Measurements from ENCODE around the gene CLEC16A.

Gene CLEC16A

GRCh38 chr16:11080327-11080967 lies 136.1 kb downstream of the CLEC16A start:
- in situ Hi-C loops (cut with HindIII; ENCODE audit: low pct_ligation_motif_present, low pct_unique_long_range_greater_than_20kb, low sequenced_read_pairs): no loop called here
- no peak for DNase-seq

- DNase-seq: no peak
- in situ Hi-C loops (cut with HindIII; ENCODE audit: low pct_ligation_motif_present, low pct_unique_long_range_greater_than_20kb, low sequenced_read_pairs): no loop called here
These were observed 136.8 kb downstream of the CLEC16A start for GRCh38 chr16:11080999-11081630.

GRCh38 chr16:11082108-11082859 lies 137.9 kb downstream of the CLEC16A start:
- DNase-seq: no peak
- in situ Hi-C loops (cut with HindIII; ENCODE audit: low pct_ligation_motif_present, low pct_unique_long_range_greater_than_20kb, low sequenced_read_pairs): no loop called here

- DNase-seq: no peak
- in situ Hi-C loops (cut with HindIII; ENCODE audit: low pct_ligation_motif_present, low pct_unique_long_range_greater_than_20kb, low sequenced_read_pairs): no loop called here
These were observed 138.6 kb downstream of the CLEC16A start for GRCh38 chr16:11082860-11083388.

- peak; percentile 65 for DNase-seq
- in situ Hi-C loops (cut with HindIII; ENCODE audit: low pct_ligation_motif_present, low pct_unique_long_range_greater_than_20kb, low sequenced_read_pairs): no loop called here
These were observed 140.1 kb downstream of the CLEC16A start for GRCh38 chr16:11084484-11084875.

- in situ Hi-C loops (cut with HindIII; ENCODE audit: low pct_ligation_motif_present, low pct_unique_long_range_greater_than_20kb, low sequenced_read_pairs): no loop called here
- no peak for DNase-seq
These were observed 140.6 kb downstream of the CLEC16A start for GRCh38 chr16:11084876-11085485.

- in situ Hi-C loops (cut with HindIII; ENCODE audit: low pct_ligation_motif_present, low pct_unique_long_range_greater_than_20kb, low sequenced_read_pairs): no loop called here
- no peak for DNase-seq
These were observed 141.6 kb downstream of the CLEC16A start for GRCh38 chr16:11085916-11086315.

- no peak for DNase-seq
- in situ Hi-C loops (cut with HindIII; ENCODE audit: low pct_ligation_motif_present, low pct_unique_long_range_greater_than_20kb, low sequenced_read_pairs): no loop called here
These were observed 143.3 kb downstream of the CLEC16A start for GRCh38 chr16:11087691-11088073.

- in situ Hi-C loops (cut with HindIII; ENCODE audit: low pct_ligation_motif_present, low pct_unique_long_range_greater_than_20kb, low sequenced_read_pairs): no loop called here
These were observed 143.8 kb downstream of the CLEC16A start for GRCh38 chr16:11088074-11088730.

GRCh38 chr16:11088831-11089230 lies 144.5 kb downstream of the CLEC16A start:
- in situ Hi-C loops (cut with HindIII; ENCODE audit: low pct_ligation_motif_present, low pct_unique_long_range_greater_than_20kb, low sequenced_read_pairs): no loop called here
- no peak for DNase-seq

More at GRCh38 chr16:11088074-11088730, 143.8 kb downstream of the CLEC16A start:
- DNase-seq: no peak

GRCh38 chr16:11089504-11090124 lies 145.2 kb downstream of the CLEC16A start:
- in situ Hi-C loops (cut with HindIII; ENCODE audit: low pct_ligation_motif_present, low pct_unique_long_range_greater_than_20kb, low sequenced_read_pairs): no loop called here
- DNase-seq: peak; percentile 71

GRCh38 chr16:11090232-11090631 lies 145.9 kb downstream of the CLEC16A start:
- in situ Hi-C loops (cut with HindIII; ENCODE audit: low pct_ligation_motif_present, low pct_unique_long_range_greater_than_20kb, low sequenced_read_pairs): no loop called here
- no peak for DNase-seq

GRCh38 chr16:11091021-11091785 lies 146.8 kb downstream of the CLEC16A start:
- no peak for DNase-seq
- in situ Hi-C loops (cut with HindIII; ENCODE audit: low pct_ligation_motif_present, low pct_unique_long_range_greater_than_20kb, low sequenced_read_pairs): no loop called here

GRCh38 chr16:11092788-11093571 lies 148.6 kb downstream of the CLEC16A start:
- DNase-seq: no peak
- in situ Hi-C loops (cut with HindIII; ENCODE audit: low pct_ligation_motif_present, low pct_unique_long_range_greater_than_20kb, low sequenced_read_pairs): no loop called here

- DNase-seq: no peak
- in situ Hi-C loops (cut with HindIII; ENCODE audit: low pct_ligation_motif_present, low pct_unique_long_range_greater_than_20kb, low sequenced_read_pairs): no loop called here
These were observed 149.3 kb downstream of the CLEC16A start for GRCh38 chr16:11093572-11094074.

GRCh38 chr16:11094075-11094856 lies 149.9 kb downstream of the CLEC16A start:
- DNase-seq: no peak
- in situ Hi-C loops (cut with HindIII; ENCODE audit: low pct_ligation_motif_present, low pct_unique_long_range_greater_than_20kb, low sequenced_read_pairs): no loop called here

Measured in ACHN (cell line).